Heart left ventricle (tissue), 16 donors: ENCODE data around the gene ZNF768. TPM values are rescaled to one million over a fixed set of nuclear protein-coding genes. Genes with fewer than 3 reads are reported as not detected.

ENCODE experiments used
- ATAC-seq, 4 donors: fragments of 200-7000 bp; cut with Tn5 transposase; one replicate each; pipeline ENCODE4 v1.9.1; 2020 to 2022; ENCODE audit warnings: moderate library complexity in 4 of 4, mild to moderate bottlenecking in 3 of 4, moderate number of reproducible peaks in 1 of 4
- DNase-seq, 5 donors: peaks; one replicate each; pipeline ENCODE4 v3.0.0-alpha.2; 2020
- H3K27ac ChIP-seq, 12 donors: fragments of 200-600 bp; sonication (generic) in 4 of 12; one replicate each; pipeline versions ENCODE4 v1.5.0 to v1.8.0; 2016 to 2022; ENCODE audit warnings: mild to moderate bottlenecking in 2 of 12
- H3K27me3 ChIP-seq, 9 donors: fragments of 200-600 bp; sonication (generic) in 2 of 9; one replicate each; pipeline versions ENCODE4 v1.5.1 to v1.8.0; 2016 to 2022; ENCODE audit warnings: mild to moderate bottlenecking in 3 of 9
- H3K36me3 ChIP-seq, 9 donors: fragments of 200-600 bp; sonication (generic) in 2 of 9; one replicate each; pipeline versions ENCODE4 v1.5.0 to v1.8.0; 2018 to 2022; ENCODE audit warnings: mild to moderate bottlenecking in 2 of 9
- H3K4me1 ChIP-seq, 12 donors: fragments of 200-600 bp; sonication (generic) in 4 of 12; one replicate each; pipeline versions ENCODE4 v1.5.0 to v1.8.0; 2016 to 2022; ENCODE audit warnings: mild to moderate bottlenecking in 3 of 12
- H3K4me3 ChIP-seq, 12 donors: fragments of 200-600 bp; sonication (generic) in 4 of 12; one replicate each; pipeline versions ENCODE4 v1.5.0 to v1.8.0; 2017 to 2022; ENCODE audit warnings: mild to moderate bottlenecking in 9 of 12, moderate library complexity in 4 of 12
- H3K9me3 ChIP-seq, 12 donors: fragments of 200-600 bp; sonication (generic) in 4 of 12; one replicate each; pipeline versions ENCODE4 v1.5.0 to v1.8.0; 2016 to 2022; ENCODE audit warnings: mild to moderate bottlenecking in 1 of 12
- POLR2A ChIP-seq, 2 donors: fragments of 450-650 bp; IDR thresholded peaks; one replicate each; pipeline ENCODE4 v1.6.1; 2017; ENCODE audit warnings: antibody characterized with exemption in 2 of 2, mild to moderate bottlenecking in 2 of 2, moderate library complexity in 2 of 2
- WGBS, 4 donors: extraction: QIAGEN DNeasy Blood & Tissue Kit in 2 of 4; methylation state at CpG; one replicate each; pipeline versions ENCODE4 v1.1.5 to v1.1.7; 2013 to 2018; 5-methylcytosine and 5-hydroxymethylcytosine counted together
- intact Hi-C, 10 donors: fragments of 100-400 bp; cut with DNase I; formaldehyde crosslinking; loops; one replicate each; pipeline versions ENCODE4 v1.11.1 to v1.14.2; 2022
- polyA plus RNA-seq, 2 donors: library from polyadenylated mRNA; stranded (reverse); fragments of 200-250 nt; gene quantifications; one replicate each; pipeline ENCODE4 v1.2.3, GENCODE V29; 2013
- total RNA-seq, 9 donors: library from RNA; depleted of rRNA in 2 of 9; stranded (reverse); fragments of >200 nt in 2 of 9; fragmentation: NEBNext Ultra II Directional in 3 of 9; extraction: Animal tissue kit (Norgen Biotek cat#: 25700) in 3 of 9; gene quantifications; one replicate each; pipeline versions ENCODE4 v1.1.0 to v1.2.4, GENCODE V29; 2016 to 2023
- TF ChIP-seq, protein P1 (sequence below), 12 donors: fragments of 200-600 bp; sonication (generic) in 4 of 12; IDR thresholded peaks; one replicate each; pipeline versions ENCODE4 v1.5.0 to v1.8.0; 2018 to 2022; ENCODE audit warnings: antibody characterized with exemption in 12 of 12, mild to moderate bottlenecking in 5 of 12
- donor health status: ischemic (EF 13 %, LVEDD 7.1; RV severe dilation, severe dysfunction).
- donor health status: healthy with polysubstance abuse.
- donor health status: DM: no; HTN: yes; CAD: no.
- donor health status: DM: no; HTN: no; CAD: no.
- donor health status: ischemic (EF 25% LVEDD 6.9; RV normal size, moderate dysfunction).
- donor health status: ischemic (EF 25% LVEDD 5.7; RV mildly dilated, moderate dysfunction).
- donor health status: healthy.
- donor health status: DM: yes; HTN: yes; CAD: no.
- donor health status: ischemic (EF 35%, LVEDD 5.7; RV mildly dilated, moderate dysfunction).
- donor health status: nonischemic (EF 11% LVEDD 7.7; RV severe dilation, severe dysfunction).
- donor health status: DM: yes; HTN: yes; CAD: no.
- donor health status: PGD.
- donor health status: ischemic (EF 29% LVEDD 5.4; RV normal size, mild dysfunction).
- donor health status: nonischemic (EF 23%, LVEDD 6.1; RV moderate dilation, normal function).

Gene ZNF768
- total and polyA plus RNA-seq, 11 donors: 38.9 to 88.2 (median 51.6) TPM

DNA sequence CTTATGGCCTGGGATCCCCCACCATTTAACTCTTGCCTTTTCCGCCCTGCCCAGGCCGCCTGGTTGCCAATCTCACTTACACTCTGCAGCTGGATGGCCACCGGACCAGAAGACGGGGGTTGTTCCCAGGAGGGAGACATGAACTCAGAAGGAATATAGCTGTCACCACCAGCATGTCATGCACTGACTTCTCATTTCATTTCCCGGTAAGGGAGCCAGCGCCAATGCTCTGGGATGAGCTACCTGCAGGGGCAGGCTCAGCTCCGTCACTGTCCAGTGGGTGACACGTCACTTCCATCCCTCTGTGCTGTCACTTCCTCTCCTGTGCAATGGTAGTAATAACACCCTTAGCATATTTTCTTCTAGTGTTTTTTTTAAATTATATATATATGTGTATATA, 27.1 kb downstream of the ZNF768 start:
- Histone ChIP-seq H3K27me3 (no peaks in the 10 kb centered on the region), H3K4me1 (no peaks in the 10 kb centered on the region), H3K27ac (no peak overlapping the region), H3K9me3 (no peaks in the 10 kb centered on the region), H3K4me3 (peak overlapping the region in 4 of 12 donors; percentile 29 to 48 (median 39)), H3K36me3 (peaks cover 0 to 79% (median 0%) of the 10 kb centered on the region in 9 donors)
- DNase-seq (no peak), ATAC-seq (no peak)
- 54 to 73% (median 63%) methylated on average over 8 of the region's 8 CpGs for WGBS, 4 donors
- TF ChIP-seq POLR2A (IDR thresholded peaks at IDR 0.05): no peak
- TF ChIP-seq, protein P1, sequence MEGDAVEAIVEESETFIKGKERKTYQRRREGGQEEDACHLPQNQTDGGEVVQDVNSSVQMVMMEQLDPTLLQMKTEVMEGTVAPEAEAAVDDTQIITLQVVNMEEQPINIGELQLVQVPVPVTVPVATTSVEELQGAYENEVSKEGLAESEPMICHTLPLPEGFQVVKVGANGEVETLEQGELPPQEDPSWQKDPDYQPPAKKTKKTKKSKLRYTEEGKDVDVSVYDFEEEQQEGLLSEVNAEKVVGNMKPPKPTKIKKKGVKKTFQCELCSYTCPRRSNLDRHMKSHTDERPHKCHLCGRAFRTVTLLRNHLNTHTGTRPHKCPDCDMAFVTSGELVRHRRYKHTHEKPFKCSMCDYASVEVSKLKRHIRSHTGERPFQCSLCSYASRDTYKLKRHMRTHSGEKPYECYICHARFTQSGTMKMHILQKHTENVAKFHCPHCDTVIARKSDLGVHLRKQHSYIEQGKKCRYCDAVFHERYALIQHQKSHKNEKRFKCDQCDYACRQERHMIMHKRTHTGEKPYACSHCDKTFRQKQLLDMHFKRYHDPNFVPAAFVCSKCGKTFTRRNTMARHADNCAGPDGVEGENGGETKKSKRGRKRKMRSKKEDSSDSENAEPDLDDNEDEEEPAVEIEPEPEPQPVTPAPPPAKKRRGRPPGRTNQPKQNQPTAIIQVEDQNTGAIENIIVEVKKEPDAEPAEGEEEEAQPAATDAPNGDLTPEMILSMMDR (IDR thresholded peaks at IDR 0.05): no peak
- intact Hi-C loops: no loop called here

DNA sequence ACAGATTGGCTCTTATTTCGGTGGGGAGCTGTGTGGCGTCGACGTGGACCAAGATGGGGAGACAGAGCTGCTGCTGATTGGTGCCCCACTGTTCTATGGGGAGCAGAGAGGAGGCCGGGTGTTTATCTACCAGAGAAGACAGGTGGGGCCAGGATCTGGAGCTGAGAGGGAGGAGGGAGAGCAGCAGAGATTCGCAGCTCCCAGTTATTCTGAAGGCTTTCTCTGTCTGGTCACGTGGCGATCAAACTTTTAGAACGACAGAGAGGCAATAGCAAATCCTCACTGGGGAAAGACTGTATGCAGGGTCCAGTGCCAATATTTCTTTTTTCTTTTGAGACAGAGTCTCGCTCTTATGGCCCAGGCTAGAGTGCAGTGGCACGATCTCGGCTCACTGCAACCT, 31.7 kb downstream of the ZNF768 start:
- Histone ChIP-seq H3K27me3 (no peaks in the 10 kb centered on the region), H3K36me3 (peaks cover 0 to 74% (median 0%) of the 10 kb centered on the region in 9 donors), H3K27ac (no peak overlapping the region), H3K9me3 (no peaks in the 10 kb centered on the region), H3K4me3 (no peak overlapping the region), H3K4me1 (peaks cover 0 to 13% (median 0%) of the 10 kb centered on the region in 12 donors)
- TF ChIP-seq, protein P1 (IDR thresholded peaks at IDR 0.05): no peak
- TF ChIP-seq POLR2A (IDR thresholded peaks at IDR 0.05): no peak
- DNase-seq: no peak
- WGBS, 4 donors: 63 to 70% (median 66%) methylated on average over 12 of the region's 12 CpGs
- no peak for ATAC-seq
- intact Hi-C loops: no loop called here

DNA sequence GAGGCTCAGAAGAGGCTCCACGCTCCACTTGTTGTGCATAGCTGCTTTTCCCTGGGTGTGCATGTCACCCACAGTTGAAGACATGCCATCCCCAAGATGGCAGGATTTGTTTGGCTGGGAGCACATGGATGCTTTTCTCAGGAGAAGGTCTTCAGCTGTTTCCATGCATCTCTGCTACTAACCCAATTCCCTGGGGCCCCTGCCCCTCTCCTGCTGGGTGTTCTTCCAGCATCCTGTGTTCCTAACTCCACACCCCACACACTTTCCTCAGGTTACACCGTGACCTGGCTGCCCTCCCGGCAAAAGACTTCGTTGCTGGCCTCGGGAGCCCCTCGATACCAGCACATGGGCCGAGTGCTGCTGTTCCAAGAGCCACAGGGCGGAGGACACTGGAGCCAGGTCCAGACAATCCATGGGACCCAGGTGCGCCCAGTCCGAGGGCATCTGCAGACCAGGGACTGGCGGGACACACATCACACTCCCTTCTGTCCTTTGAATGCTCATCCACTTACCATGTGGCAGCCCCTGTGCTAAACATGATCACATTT, 32.4 kb downstream of the ZNF768 start:
- Histone ChIP-seq H3K36me3 (peaks cover 0 to 74% (median 0%) of the 10 kb centered on the region in 9 donors), H3K4me1 (peaks cover 0 to 17% (median 0%) of the 10 kb centered on the region in 12 donors), H3K4me3 (no peak overlapping the region), H3K27me3 (no peaks in the 10 kb centered on the region), H3K9me3 (no peaks in the 10 kb centered on the region), H3K27ac (no peak overlapping the region)
- TF ChIP-seq POLR2A (IDR thresholded peaks at IDR 0.05): no peak
- TF ChIP-seq, protein P1 (IDR thresholded peaks at IDR 0.05): no peak
- WGBS, 4 donors: 73 to 85% (median 77%) methylated on average over 11 of the region's 11 CpGs
- intact Hi-C loops: no loop called here
- ATAC-seq (no peak), DNase-seq (no peak)

DNA sequence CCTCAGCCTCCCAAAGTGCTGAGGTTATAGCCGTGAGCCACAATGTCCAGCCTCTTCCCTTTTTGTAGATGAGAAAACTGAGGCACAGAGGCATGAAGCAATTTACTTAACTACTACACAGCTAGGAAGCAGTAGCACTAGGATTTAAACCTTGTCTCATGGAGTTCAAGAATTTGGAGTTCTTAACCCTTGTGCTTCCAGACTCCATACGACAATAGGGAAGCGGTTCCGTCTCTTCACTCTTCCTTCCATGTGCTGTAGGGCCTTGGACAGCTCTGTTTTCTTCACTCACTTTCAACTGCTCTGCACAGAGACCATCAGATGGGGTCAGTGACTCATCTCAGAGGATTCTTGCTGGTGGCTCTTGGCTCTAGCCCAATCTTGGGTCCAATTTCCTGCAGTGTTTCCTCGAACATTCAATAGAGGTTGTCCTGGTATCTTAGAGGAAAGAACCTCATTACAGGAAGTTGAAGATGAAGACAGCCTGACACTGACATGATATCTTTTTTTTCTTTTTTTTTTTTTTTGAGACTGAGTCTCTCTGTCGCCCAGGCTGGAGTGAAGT, 34.5 kb downstream of the ZNF768 start:
- ATAC-seq: peak in 1 of 4 donors; percentile 64

More for the DNA sequence above, 34.5 kb downstream of the ZNF768 start:
- H3K9me3 ChIP-seq: no peaks in the 10 kb centered on the region
- no peak for TF ChIP-seq POLR2A (IDR thresholded peaks at IDR 0.05)
- TF ChIP-seq, protein P1 (IDR thresholded peaks at IDR 0.05): no peak
- peak overlapping the region in 1 of 12 donors; percentile 46 for H3K27ac ChIP-seq
- intact Hi-C loops: no loop called here
- H3K36me3 ChIP-seq: peaks cover 0 to 72% (median 0%) of the 10 kb centered on the region in 9 donors
- H3K27me3 ChIP-seq: no peaks in the 10 kb centered on the region
- no peak overlapping the region for H3K4me3 ChIP-seq
- peak in 2 of 5 donors; percentile 20 to 51 for DNase-seq
- WGBS, 4 donors: 34 to 55% (median 43%) methylated on average over 6 of the region's 6 CpGs
- H3K4me1 ChIP-seq: peaks cover 0 to 26% (median 0%) of the 10 kb centered on the region in 12 donors
